Measurements from ENCODE around the gene EEFSEC.

GRCh38 chr3:128367221-128367620 is 213.9 kb downstream of the EEFSEC start:
- no peak for TF ChIP-seq CTCF (IDR thresholded peaks at IDR 0.05)
- TF ChIP-seq POLR2AphosphoS5 (IDR thresholded peaks at IDR 0.05; ENCODE audit: low read depth, low read length) = no peak
- no peak for TF ChIP-seq REST (IDR thresholded peaks at IDR 0.05; ENCODE audit: insufficient read depth in 1 of 2, low read depth in 2 of 2, low read length in 1 of 2)

Data from Panc1 (cell line).